GM21786 (cell line): Measurements from ENCODE around the gene TCFL5.
A peak's percentile ranks its signal among the peaks of the same experiment; 100 is the strongest.
"Not testable (repeated sequence)": the region's sequence is repeated elsewhere in the genome, so short reads cannot be mapped to it uniquely, and the experiment has no call there.

ENCODE experiments used
- ATAC-seq: cut with Tn5 transposase; IDR thresholded peaks from one replicate; pipeline ENCODE4 v1.9.1; 2021; ENCODE audit not compliant: unreplicated experiment

Gene TCFL5

DNA sequence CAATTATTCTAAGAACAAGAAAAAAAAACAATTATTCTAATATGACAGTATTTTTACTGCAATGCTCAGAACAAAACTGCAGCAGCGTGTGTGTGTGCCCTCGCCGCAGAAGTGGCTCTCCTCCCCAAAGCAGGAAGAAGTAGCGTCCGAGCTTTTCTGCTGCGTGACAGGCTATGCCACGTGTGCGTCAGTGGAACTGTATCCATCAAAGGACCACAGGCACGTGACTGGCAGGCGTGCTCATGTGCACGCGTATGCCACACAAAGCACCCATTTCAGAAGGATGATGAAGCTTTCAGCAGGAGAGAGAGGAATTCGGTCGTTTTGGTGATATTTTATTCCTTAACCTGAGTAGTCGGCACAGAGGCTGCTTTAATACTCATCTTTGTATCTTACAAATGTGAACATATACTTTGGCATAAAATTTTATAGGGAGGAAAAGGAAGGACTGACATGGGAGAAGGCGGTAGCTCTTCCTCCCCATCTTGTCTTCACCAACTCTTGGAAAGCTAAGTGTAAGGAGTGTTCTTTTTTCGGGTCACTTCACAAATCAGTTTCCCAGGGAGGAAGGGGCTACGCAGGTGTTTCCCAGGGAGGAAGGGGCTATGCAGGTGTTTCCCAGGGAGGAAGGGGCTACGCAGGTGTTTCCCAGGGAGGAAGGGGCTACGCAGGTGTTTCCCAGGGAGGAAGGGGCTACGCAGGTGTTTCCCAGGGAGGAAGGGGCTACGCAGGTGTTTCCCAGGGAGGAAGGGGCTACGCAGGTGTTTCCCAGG, 3.4 kb downstream of the TCFL5 start:
- no peak for ATAC-seq

DNA sequence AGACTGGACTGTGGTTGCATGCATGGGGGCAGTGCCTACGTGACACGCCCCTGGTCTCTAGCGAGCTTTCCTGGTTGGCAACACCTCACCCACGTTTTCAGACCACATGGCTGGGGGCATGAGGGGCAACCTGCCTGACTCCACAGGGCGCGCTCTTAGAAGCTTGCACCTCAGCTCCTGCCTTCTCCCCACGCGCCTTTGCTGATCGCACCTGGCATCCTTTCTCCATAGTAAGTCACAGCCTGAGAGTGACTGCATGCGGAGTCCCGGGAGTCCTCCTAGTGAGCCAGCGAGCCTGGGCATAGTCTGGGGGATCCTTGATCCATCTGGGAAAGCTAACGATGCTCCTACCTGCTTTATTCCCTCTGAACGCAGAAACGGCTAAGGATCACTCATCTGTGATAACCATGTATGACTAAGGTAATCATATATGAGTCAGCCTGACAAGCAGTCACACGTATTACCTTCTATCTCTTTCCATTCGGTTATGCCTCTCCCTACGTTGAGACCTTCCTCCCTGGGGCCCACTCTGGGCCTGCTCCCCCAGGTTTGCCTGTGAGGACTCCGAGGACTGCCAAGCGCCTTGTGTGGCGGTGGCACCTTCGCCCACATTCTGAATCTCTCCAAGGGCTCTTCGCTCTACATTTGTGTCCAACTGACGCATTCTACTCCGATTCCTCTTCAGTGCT, 4.5 kb downstream of the TCFL5 start:
- ATAC-seq = no peak

DNA sequence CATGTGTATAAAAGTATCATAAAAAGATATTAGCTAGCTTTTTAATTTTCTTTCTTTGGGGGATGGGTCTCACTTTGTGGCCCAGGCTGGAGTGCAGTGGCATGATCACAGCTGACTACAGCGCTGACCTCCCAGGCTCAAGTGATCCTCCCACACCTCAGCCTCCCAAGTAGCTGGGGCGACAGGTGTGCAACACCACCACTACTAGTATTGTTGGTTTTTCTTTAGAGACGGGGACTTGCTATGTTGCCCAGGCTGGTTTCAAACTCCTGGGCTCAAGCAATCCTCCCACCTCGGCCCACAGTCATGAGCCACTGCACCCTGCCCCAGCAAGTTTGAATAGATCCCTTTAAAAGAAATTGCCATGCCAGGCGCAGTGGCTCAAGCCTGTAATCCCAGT, 6.5 kb downstream of the TCFL5 start:
- ATAC-seq = no peak

DNA sequence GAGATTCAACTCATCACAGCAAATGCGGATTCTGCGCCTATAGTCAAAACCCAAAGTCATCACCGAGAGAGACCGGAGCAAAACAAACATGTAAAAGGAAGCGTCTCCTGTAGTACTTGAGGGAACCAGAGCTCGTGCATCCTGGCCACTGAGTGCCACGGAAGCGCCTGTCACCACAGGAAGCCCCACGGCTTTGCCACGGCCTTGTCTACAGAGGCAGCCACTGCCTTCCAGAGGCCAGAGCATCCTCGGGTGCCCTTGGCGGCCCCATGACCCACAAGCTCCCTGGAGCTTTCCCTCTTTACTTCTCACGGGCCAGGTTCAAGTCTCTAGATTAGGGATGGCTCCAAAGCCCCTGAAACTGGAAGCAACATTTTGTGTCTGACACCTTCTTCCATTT, 7.5 kb downstream of the TCFL5 start:
- ATAC-seq = no peak

DNA sequence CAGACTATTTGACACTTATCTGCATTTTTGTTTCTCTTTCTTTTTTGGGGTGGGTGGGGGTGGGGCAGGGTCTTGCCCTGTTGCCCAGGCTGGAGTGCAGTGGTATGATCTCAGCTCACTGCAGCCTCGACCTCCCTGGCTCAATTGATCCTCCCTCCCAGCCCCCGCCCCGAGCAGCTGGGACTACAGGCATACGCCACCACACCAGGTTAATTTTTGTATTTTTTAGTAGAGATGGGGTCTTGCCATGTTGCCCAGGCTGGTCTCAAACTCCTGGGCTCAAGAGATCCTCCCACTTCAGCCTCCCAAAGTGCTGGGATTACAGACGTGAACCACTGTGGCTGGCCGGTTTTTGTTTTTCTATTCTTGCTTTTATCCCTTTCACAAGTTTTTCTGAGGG, 8.3 kb downstream of the TCFL5 start:
- not testable (repeated sequence) for ATAC-seq

DNA sequence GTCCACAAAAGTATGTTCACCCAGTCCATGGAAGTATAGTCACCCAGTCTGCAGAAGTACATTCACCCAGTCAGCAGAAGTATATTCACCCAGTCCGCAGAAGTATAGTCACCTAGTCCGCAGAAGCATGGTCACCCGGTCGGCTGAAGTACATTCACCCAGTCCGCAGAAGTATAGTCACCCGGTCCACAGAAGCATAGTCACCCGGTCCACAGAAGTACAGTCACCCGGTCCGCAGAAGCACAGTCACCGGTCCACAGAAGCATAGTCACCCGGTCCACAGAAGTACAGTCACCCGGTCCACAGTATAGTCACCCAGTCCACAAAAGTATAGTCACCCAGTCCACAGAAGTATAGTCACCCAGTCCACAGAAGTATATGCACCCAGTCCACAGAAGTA, 8.8 kb downstream of the TCFL5 start:
- ATAC-seq = no peak

DNA sequence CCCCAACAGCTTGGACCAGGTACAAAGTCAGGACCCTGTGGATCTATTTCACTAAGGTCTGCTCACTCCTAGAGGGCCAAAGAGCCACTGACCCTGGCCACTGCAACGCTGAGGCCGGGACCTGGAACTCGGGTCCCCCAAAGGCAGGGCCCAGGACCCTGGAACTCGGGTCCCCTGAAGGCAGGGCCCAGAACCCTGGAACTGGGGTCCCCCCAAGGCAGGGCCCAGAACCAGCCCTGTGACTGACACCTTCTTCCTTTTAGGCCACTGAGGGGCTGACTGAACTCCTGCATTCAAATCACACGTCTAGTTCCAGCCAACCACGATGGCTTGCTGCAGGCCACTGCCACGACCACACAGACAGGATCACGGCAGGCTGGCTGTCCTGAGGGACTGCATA, 9.4 kb downstream of the TCFL5 start:
- no peak for ATAC-seq

DNA sequence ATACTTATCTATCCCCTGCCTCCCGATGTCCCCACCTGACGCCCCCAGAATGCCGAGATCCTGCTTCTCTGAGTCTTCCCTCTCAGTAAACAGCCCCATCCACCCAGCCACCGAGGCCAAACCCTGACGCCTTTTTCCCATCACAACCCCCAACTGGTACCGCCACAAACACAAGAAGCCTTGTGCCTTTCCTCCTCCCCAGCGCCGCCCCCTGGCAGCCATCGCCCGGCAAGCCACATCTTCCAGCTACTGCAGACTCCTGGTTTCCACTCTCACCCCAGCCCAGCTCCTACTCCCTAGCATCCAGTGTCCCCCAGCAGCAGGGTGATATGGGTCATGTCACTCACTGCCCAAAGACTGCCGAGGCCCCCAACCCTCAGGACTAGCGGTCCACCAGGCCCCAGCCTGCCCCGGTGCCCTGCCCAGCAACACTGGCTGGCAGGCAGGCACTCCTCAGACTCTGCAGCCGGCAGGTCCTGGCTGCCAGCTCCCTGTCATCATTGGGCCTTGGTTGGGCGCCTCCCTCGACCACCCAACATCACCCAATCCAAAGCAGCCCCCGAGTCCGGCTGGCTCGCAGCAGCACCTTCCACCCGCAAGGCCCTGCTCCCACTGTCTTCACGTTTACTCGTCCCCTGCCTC, 11.2 kb downstream of the TCFL5 start:
- no peak for ATAC-seq

DNA sequence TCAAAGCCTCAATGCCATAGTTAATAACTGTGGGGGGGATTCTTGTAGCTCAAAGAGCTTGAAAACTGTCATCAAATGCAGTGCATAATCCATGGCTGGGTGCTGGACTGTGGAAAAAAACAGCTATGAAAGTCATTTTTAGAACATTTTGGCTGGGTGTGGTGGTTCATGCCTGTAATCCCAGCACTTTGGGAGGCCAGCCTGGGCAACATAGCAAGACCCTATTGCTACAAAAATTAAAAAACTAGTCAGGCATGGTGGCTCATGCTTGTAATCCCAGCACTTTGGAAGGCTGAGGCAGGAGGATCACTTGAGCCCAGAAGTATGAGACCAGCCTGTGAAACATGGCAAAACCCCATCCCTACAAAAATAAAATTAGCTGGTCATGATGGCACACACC, 12.2 kb downstream of the TCFL5 start:
- no peak for ATAC-seq

DNA sequence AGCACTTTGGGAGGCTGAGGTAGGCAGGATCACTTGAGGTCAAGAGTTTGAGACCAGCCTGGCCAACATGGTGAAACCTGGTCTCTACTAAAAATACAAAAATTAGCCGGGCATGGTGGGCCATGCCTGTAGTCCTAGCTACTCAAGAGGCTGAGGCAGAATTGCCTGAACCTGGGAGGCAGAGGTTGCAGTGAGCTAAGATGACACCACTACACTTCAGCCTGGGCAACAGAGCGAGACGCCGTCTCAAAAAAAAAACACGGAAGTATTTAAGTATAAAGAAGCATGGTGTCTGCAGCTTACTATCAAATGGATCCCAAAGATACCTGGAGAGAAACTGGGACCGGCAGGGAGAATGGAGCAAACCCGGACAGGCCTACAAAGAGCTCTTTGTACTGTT, 12.7 kb downstream of the TCFL5 start:
- ATAC-seq = not testable (repeated sequence)

DNA sequence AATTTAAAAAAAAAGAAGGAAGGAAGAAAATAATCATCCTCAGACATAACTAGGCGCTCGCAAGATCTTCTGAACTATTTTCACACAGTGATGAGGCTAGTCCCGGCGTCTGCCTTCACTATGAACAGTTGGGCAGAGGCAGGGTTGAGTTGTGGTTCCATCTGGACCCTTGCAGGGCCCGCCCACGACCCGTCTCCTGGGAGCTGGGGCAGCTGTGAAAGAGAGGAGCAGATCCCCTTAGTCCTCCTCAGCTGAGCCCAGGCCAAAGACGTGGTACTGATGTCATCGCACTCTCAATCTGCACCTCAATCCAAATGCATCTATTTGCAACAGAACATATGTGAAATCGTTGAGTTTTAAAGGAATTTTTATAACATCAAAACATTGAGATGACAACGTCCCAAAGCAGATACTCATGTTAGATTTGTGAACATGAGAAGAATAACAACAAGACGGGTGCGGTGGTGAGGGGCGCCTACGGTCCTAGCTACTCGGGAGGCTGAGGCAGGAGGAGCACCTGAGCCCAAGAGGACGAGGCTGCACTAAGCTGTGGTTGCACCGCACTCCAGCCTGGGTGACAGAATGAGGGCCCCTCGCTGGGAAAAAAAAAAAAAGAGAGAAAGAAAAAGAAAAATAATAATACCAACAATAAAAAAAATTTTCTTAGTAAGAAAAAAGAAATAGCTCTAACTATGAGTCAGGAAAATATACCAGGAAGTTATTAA, 15.3 kb downstream of the TCFL5 start:
- ATAC-seq = no peak

DNA sequence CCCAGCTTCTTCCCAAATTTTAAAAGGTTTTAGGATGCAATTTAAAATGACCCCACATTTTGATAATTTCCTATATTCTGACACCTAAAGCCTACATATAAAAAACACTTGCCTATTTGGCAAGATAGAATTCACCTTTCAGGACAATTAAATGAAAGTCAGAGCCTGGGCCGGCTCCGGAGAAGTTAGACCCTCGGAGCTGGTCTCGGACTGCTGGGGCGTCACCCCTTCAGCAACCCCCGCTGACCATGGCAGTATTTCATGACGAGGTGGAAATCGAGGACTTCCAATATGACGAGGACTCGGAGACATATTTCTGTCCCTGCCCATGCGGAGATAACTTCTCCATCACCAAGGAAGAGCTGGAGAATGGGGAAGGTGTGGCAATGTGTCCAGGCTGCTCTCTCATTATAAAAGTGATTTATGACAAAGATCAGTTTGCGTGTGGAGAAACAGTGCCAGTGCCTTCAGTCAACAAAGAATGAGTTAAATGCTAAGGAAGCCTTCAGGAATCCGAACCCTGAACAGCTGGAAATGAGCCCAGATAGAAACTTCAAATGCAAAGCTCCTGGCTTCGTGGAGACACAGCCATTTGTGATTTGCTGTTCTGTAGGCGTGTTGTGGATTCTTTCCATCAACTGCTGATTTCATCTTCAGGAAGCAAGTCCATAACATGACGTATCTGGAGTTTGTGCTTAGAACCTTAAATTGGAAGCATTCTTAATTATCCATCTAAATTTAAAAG, 16.0 kb downstream of the TCFL5 start:
- no peak for ATAC-seq

DNA sequence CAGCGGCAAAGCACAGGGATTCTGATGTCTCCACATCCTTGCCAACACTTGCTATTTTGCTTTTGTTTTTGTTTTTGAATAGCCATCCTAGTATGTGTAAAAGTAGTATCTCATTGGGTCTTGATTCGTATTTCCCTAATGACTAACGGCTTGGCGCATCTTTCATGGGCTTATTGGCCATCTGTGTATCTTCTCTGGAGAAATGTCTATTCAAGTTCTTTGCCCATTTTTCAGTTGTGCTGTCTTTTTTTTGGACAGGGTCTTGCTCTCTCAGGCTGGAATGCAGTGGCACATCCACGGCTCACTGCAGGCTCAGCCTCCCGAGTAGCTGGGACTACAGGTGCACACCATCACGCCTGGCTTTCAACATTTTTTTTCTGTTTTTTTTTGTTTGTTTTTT, 17.4 kb downstream of the TCFL5 start:
- no peak for ATAC-seq

DNA sequence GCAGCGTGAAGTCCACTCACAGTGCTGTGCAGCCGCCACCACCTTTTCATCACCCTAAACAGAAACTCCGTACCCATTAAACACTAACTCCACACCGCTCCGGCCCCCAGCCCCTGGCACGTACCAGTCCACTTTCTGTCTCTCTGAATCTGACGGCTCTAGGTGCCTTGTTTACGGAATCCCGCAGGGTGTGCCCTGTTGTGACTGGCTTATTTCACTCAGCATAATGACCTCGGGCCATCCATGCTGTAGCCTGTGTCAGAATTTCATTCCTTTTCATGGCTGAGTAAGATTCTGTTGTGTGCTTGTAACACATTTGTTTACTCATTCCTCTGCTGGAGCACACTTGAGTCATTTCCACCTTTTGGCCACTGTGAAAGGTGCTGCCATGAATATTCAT, 18.0 kb downstream of the TCFL5 start:
- ATAC-seq = no peak

DNA sequence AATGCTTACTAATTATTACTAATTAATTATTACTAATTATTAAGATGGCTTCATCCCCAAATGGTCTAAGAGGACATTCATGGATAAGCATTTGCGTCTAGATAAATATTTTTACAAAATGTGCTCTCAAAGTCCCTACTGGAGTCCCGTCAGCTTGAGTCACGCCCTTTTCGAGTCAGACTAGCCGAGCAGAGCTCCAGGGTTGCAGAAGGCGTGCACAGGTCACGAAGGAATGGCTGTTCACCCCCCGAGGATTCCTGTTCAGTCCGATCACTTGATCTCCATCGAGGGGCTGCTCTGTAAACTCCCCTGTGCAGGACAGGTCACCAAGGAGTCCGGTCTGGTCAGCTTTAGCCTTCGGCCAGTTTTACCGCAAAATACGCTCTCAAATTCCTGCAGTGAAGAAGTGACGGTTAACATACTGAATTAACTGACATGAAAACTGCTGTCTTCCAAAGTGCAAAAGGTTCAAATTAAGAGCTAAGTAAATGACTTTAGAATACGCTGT, 19.9 kb downstream of the TCFL5 start:
- no peak for ATAC-seq

DNA sequence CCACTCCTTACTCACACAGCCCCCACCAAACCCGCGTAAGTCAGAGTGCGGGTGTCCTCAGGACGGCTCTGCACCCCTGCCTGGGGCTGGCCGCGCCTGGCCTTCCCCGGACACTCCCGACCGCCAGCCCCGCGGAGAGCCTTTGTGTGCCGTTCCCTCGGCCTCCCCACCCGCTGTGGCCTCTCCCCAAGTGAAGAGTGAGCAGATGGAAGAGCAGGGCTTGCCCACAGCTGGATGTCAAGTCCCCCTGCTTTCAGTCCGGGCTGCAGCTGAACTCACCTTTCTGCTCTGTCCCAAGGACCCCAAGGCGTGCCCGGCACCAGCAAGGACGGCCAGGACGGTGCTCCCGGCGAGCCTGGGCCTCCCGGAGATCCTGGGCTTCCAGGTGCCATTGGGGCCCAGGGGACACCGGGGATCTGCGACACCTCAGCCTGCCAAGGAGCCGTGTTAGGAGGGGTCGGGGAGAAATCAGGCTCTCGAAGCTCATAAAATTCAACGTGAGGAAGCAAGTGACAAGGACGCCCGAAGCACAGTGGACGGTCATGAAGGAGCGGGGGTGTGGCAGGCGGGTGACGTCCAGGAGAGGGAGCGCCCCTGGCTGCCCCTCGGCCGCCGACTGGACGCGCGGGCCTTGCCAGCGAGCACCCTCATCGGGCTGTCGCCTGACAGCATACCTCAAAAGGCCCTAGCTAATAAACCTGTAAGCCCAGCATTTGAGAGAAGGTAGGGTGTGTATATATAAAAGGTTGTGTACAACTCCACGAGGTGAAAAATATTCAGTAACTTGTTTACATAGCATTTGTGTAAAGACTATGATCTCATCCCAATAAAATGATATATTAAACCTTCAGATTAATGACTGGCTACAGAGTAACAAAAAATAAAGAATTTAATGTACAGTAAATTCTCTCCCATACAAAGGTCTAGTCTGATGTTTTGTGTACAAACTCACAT, 21.1 kb downstream of the TCFL5 start:
- no peak for ATAC-seq

DNA sequence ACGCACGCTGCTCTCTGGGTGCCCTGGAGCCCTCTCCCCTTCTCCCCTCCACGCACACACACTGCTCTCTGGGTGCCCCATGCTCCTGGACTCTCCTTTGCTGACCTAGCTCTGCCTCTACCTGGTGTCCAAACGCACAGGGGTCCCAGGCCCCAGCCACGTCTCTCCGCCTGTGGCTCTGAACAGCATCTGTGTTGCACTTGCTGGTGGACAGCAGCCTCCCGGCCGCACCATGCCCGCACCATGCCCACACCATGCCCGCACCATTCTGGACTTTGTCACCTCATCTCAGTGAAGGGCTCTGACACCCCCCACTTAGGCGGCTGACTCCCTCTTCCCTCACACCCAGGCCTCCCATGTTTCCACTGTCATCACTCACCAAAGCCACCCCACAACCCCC, 21.8 kb downstream of the TCFL5 start:
- ATAC-seq = no peak

DNA sequence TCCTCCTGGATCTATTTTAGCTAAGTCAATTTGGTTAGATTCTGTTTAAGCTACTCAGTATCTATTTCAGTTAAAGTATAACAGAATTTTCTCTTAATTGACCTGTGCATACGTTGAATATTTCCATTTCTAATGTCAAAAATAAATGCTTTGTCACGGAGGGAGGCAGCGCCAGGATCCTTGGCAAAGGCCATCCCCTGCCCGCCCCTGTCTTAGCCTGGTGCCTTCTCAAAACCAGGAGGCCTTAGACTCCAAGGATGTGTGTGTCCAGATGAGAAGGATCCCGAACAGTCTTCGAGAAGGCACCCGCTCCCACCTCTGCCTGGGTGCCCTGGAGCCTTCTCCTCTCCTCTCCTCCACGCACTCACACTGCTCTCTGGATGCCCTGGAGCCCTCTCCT, 22.4 kb downstream of the TCFL5 start:
- ATAC-seq = no peak

DNA sequence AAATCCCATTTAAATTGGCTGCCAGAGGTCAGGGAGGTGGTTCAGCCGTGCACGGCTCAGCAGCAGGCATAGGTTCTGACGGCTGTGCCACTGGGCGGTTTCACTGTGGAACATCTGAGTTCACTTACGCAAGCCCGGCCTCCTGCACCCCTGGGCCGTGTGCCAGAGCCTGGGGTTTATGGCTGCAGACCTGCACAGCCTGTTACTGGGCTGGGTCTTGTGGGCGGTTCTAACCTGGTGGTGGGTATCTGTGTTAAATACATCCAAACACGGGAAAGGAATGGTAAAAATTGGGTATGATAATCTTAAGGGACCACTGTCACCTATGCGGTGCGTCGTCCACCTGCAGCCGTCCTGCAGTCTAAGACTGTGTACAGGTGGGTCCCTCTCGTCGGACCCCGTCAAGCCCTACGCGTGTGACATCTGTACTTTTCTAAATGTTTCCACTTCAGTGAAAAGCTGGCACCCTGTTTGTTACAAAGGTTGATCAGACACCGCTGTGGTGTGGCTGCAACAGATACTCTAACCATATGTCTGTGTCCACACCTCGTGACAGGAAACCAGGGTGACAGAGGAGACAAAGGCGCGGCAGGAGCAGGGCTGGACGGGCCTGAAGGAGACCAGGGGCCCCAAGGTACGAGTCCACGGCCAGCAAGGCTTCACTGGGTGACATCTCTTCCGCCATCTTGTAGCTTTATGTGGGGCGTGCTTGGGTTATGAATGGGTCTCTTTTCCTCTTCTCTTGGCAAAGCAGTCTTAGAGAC, 23.3 kb downstream of the TCFL5 start:
- peak; percentile 63 for ATAC-seq
